NK-92 treated with Interleukin-12 subunit alpha and Interleukin-12 subunit beta, amount 100 ng/mL, for 24 hours (cell line): ENCODE data around the gene KCNIP1.

Experiments
- DNase-seq: peaks from one replicate; lab custom pipeline; 2025; lab: John Stamatoyannopoulos, UW

KCNIP1 gene

DNA sequence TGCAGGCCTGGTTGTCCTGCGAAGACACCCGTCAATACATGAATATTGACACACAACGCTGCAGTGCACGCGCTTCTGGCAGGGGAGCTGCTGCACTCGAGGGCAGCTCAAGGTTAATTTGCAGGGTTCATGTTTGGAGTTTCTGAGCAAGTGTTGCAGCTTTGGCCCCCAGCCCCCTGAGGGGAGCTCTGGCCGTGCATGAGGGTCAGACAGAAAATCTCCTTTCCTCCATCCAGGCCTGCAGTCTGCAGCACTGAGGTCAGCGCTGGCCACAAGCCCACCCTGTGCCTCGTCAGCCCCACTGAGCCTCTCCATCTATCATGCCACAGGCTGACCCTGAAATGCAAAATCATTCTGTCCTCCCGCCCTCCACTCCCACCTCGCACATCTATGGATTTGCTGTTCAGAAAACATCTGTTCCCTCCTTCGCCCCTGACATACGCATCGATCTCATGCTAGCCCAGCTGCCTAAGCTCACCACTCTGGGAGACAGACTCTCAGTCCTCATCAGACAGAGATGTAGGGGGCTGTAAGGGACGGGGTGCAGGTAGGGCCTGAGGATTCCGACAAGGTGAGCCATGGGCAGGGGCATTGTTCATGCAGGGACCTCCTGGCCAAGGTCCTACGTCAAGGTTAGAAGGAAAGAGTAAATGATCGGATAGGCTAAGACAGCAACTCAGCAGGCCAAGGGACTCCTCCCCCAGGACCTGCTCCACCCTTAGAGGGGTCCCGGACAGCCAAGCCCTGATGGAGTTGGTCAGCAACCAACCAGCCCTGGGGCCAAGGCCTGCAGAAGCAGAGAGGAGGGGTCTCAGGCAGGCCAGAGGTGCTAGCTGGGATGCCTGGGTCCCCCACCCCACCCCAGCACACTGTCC is 125.1 kb downstream of the KCNIP1 start:
- no peak for DNase-seq

DNA sequence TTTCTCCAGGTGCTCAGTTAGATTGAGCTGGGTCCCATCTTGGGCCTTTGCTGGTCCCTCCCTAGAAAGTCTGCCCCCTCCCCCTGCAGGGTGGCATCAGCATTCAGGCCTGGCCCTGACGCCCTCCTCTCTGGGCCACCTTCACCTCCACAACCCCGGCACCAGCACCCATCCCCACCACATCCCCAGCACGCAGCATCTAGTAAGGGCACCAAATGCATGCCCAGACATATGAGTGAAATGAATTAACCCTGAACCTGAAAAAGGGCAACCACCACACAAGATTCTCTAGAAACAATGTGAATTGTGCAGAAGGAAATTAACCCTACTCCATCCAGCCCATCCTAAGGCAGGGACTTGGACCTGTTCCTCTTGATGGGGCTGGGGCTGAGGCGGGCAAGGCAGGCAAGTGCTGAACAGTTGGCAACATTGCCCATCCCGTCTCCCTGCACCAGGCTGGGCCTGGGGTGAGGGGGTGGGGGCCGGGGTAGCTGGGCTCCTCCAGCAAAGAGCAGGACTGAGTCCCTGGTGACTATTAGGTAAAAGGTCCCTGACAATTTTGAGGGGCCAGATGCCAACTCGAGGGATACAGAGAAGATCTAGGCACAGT is 125.9 kb downstream of the KCNIP1 start:
- no peak for DNase-seq

DNA sequence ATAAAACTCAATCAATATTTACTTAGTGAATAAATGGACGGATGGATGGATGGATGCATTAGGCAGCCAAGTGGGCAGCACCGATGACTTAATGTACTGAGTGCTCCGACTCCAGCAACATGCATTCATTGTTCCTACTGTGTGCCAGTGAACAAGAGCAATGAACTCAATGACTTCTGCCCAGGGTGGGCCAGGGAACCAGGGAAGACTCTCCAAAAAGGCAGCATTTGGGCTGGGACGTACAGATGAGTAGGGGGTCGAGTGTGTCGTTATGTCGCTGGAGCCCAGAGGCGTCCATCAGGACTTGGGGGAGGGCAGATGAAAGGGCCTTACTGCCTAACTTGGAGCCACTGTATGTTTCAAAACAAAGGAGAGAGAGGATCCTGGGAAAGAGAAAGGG is 126.4 kb downstream of the KCNIP1 start:
- no peak for DNase-seq

GRCh38 chr5:170630711-170631141 is 126.9 kb downstream of the KCNIP1 start:
- DNase-seq, result no peak

GRCh38 chr5:170631466-170632195 is 127.8 kb downstream of the KCNIP1 start:
- DNase-seq, result no peak

- no peak for DNase-seq
Observed at GRCh38 chr5:170632266-170632984, 128.6 kb downstream of the KCNIP1 start.

- DNase-seq, result no peak
Observed at GRCh38 chr5:170632985-170633234, 129.1 kb downstream of the KCNIP1 start.

DNA sequence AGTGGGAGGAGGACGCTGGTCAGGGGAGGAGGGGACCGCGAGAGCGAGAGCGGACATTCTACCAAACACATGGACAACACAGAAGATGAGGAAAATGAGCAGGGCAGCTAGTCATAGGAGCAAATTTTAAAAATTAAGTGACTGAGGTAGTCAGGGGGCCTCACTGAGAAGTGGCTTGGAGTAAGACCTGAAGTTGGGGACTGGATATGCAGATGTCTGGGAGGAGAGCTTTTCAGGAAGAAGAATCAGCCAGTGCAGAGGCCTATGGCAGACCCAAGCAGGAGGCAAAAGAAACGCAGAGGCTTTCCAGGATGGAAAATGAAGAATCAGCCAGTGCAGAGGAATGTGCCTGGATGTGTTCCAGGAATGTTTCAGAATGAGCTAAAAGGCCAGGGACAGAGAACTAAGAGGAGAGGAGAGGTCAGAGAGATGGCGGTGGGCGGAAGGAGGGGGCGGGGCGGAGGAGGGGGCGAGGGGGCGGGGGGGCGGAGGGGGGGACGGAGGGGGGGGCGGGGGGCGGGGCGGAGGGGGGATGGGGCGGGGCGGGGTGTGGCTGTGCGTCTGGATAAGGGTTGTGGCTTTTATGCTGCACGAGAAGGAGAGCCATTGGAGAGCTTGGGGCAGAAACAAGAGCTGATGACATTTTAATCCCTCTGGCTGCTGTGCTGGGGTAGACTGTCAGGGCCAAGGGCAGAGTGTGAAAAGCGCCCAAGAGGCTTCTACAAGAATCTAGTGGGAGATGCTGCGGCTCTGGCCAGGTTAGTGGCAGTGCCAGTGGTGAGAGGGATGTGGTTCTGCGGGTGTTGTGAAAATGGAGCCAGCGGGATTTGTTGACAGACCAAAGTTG is 129.6 kb downstream of the KCNIP1 start:
- DNase-seq, result no peak

DNA sequence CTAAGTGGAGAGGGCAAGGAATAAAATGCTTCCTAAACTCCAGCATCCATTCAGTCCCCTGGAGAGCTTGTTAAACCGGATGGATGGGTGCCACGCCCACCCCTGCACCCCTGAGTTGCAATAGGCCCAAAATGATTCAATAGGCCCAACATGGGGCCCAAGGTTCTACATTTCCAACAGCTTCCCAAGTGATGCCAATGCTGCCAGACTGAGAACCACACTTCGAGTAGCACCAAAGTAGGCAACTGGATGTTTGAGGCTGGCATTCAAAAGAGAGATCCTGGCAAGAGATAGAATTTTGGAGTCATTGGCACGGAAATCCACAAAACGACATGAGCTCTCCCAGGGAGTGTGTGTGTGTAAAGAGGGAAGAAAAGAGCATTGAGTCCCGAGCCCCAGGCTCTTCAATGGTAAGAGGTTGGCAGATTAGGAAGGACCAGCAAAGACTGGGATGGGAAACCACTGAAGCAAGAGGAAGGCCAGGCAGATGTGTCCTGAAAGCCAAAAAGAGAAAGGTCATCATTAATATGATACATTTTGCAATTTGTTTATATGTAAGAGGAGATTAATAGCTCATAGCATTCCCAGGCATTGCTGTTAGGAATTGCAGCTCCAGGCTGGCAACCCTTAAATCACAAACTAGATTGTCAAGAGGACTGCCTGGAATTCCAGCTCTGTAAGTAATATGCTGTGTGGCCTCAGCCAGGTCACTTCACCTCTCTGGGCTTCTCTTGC is 130.6 kb downstream of the KCNIP1 start:
- no peak for DNase-seq

DNA sequence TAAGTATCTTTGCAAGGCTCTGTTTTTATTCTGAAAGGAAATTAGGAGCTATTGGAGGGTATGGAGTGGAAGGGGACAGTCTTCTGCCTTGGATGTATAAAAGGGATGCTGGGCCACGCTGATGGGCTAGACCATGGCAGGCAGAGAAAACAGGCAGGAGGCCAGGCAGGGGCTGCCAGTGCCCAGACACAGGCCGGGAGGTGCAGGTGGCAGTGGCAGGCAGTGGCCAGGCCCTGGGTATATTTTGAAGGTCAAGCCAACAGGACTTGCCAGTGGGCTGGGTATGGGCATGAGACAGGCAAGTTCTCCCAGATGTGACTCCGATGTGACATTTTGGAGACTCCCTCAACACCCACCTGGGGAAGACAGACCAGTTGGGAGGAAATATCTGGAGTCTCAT is 131.9 kb downstream of the KCNIP1 start:
- DNase-seq, result no peak

- no peak for DNase-seq
Observed at GRCh38 chr5:170636206-170636605, 132.4 kb downstream of the KCNIP1 start.

DNA sequence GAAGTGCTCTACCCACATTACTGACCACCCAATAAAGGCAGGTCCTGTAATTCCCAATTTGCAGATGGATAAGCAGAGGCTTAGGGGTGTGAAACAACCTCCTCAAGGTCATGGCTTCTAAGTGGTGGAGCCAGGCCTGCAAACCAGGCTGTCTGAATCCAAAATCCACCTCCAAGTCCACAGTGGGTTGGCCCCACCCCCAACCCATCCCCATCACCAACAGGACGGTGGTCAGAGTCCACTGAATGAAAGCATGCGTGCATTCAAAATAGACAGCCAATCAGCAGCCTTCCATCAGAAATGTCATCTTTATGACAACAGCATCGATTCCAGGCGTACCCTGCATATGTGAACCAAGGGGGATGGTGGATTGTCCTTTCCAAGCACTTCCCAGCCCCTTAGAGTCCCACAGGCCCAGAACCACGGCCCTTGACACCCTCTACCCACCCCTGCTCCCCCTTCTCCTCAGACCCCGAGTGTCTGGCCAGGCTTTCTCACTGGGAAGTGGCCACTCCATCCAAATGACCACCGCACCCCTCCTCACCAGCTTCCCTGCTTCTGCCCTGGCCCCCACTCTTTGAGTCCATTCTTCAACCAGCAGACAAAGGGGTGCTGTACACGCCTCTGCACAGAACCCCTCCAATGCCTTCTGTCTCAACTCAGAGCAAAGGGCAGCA is 133.1 kb downstream of the KCNIP1 start:
- no peak for DNase-seq

DNA sequence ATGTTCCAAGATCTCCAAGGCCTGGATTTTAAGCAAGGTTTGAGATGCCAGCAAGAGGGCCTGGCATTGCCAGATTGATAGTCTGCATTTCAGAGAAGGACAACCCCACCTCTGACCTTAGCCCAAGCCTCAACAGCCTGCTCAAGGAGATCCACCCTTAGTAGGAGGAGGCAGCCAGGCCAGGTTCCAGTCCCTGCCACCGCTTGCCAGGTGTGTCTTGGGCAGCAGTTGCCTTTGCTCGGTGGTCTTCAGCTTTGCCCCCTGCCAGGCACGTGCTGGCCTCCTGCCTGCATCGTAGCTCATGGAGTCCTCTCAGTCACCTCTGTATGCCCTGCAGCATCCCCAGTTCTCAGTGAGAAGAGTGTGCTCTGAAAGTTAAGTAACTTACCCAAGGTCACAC is 134.2 kb downstream of the KCNIP1 start:
- no peak for DNase-seq

DNA sequence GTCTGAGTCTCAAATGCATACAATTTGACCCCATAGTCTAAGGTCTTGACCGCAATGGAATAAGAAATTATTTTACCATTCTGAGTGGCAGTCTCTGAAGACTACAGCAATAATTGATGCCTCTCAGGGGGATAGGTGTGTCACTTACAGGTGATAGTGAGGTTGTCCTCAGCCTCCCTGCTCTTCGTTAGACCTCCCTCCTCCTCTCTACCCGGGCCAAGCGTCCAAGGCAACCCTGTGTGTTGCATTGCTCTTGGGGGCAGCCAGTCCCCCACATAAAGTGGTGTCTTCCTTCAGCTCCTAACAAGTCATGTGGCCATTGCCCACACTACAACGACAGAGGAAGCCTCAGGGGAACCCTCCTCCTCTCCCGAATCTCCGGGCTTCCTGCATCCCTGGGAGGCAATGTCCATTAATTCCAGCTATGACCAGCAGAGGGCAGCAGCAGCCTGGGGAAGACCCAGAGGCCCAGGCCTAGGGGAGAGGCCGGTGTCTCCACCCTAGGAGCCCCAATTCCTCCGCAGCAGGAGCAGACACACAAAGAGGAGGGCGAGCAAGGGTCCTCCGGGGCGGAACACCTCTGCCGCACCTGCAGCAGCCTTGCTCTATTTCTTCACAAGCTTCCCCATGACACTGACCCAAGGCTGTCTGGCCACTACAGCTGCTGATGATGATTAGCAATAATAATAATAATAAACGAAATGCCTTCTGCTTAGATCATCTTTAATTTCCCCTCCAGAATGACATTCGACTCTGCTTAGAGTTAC is 134.8 kb downstream of the KCNIP1 start:
- peak; percentile 34 for DNase-seq

DNA sequence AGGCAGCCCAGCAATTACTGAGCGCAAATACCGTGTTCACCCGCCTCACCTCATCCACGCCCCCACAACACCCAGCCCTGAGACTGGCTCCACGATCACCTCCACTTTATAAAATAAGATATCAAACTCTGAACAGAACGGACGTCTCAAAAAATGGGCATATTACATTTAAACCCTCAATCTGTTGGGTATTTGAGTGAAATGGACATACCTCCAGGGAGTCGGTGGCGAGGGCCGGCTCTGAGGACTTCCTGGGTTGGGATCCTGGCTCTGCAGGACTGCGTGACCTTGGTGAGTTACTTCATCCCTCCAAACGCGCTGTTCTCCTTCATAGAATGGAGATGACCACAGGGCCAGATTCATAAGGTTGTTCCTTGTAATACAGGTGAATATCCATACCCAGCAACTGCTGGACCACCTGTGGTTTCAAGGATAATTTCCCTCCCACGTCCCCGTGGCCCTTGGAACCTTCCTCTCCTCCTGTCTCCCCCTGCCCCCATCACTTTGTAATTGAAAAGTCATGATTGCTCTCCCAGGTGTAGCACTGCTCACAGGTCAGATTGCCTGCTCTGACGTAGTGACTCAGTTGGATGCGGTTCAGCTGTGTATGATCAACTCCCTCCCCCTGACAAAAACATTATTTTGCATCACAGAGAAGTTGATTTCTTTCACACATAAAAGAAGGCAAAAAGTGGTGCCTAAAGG is 135.6 kb downstream of the KCNIP1 start:
- DNase-seq, result no peak

DNA sequence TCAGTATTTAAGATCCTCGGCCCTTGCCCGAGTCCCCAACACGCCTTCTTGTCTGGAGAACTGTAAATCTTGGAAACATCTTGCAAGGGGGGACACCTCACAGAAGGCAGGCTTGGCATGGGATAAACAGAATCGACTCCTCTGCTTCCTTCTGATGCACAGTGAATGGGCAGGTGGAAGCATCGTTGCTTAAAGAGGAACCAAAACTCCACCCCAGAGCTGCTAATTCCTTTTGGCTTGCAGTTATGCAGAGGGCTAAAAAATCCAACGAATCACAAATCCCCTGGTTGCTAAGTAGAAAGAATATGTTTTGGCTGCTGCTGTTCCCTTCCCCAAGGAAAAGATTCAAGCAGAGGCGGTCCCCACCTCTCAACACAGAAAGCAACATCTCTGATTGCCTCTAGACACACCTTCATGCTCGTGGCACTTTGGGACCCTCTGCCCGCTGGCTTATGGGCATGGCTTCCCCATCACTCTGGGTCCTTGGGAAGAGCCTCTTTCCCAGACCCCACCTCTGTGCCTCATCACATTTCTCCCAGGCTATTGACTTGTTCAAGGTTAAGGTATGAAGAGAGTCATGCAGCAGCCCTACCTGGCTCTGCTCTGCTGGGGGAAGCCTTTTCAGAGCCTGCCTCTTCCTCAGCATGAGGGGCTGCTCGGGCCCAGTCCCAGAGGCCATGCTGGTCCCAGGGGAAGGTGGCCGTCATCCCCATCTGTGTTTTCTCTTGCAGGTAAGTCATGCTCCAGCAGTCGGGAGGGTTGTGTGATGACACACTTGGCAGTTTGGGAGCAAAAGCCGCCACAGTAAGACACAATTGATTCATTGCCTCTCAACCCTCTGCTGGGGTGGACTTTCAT is 137.1 kb downstream of the KCNIP1 start:
- DNase-seq, result no peak

DNA sequence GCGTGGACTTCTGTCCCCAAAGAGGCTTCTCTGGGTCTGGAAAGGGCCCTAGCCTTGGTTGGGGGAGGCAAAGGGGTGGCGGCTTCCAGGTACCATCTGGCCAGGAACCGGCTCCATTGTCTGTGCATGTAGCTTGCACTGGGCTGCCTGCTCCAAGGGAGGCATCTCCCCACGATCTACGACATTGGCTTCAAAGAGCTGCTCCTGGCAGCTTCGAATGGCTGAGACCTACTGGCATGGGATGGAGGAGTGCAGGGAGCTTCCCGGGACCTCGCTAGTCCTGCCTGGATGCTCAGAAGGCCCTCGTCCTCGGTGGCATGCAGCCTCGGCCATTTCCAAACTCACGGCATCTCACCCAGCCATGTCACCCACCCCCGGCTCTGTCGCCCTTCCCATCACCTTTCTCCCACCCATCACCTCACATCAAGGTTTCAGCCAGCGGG is 137.8 kb downstream of the KCNIP1 start:
- no peak for DNase-seq
